NB4 (cell line): ENCODE measurements around the gene IL3.

Source experiments
- POLR2A ChIP-seq: IDR thresholded peaks from 2 replicates; pipeline ENCODE4 v1.6.1; 2011; ENCODE audit warnings: mild to moderate bottlenecking; ENCODE audit not compliant: insufficient read length; ENCODE audit errors: extremely low read depth
- TF ChIP-seq, protein P1 (sequence below): IDR thresholded peaks from one replicate; pipeline ENCODE4 v1.5.1; 2012; ENCODE audit warnings: low read depth, low read length
- TF ChIP-seq, protein P2 (sequence below): IDR thresholded peaks from 2 replicates; pipeline ENCODE4 v1.6.1; 2011; ENCODE audit warnings: low read depth, low read length

DNA sequence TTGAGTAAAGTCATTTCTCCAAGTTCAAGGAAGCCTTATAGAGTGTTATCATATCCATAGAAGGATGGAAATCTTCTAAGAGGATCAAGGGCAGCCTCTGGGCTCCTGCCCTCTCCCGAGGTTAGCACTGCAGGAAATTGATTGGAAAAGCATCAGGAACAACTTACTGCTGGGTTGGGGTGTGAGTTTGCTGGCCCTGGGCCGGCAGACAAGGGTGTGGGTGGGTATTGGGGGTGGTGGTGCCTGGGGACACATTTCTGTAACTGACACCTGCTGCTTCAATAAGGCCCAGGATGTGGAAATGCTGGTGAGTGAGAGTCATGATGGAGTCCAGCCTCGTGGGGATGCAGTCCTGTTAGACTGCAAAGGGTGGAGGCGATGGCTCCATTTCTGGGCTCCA lies 18.6 kb downstream of the IL3 start:
- TF ChIP-seq, protein P1, sequence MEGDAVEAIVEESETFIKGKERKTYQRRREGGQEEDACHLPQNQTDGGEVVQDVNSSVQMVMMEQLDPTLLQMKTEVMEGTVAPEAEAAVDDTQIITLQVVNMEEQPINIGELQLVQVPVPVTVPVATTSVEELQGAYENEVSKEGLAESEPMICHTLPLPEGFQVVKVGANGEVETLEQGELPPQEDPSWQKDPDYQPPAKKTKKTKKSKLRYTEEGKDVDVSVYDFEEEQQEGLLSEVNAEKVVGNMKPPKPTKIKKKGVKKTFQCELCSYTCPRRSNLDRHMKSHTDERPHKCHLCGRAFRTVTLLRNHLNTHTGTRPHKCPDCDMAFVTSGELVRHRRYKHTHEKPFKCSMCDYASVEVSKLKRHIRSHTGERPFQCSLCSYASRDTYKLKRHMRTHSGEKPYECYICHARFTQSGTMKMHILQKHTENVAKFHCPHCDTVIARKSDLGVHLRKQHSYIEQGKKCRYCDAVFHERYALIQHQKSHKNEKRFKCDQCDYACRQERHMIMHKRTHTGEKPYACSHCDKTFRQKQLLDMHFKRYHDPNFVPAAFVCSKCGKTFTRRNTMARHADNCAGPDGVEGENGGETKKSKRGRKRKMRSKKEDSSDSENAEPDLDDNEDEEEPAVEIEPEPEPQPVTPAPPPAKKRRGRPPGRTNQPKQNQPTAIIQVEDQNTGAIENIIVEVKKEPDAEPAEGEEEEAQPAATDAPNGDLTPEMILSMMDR = no peak
- TF ChIP-seq POLR2A = no peak
- TF ChIP-seq, protein P2, sequence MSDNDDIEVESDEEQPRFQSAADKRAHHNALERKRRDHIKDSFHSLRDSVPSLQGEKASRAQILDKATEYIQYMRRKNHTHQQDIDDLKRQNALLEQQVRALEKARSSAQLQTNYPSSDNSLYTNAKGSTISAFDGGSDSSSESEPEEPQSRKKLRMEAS = no peak
